HepG2 (cell line): ENCODE data around the gene HS3ST5.

Experiments
- GATAD1 ChIP-seq: IDR thresholded peaks from 2 replicates; pipeline ENCODE4 v1.6.1; 2016; ENCODE audit warnings: missing genetic modification reagents, missing compliant biosample characterization
- MBD4 ChIP-seq: IDR thresholded peaks from 2 replicates; pipeline ENCODE4 v1.6.1; 2012; ENCODE audit warnings: low read length, inconsistent platforms, borderline replicate concordance
- MTF1 ChIP-seq: sonication (generic); formaldehyde crosslinking; IDR thresholded peaks from 2 replicates; pipeline ENCODE4 v1.5.0; 2020; ENCODE audit warnings: missing genetic modification reagents
- POLR2A ChIP-seq, 2 experiments: IDR thresholded peaks; 2 replicates each; pipeline ENCODE4 v1.6.1; 2011; ENCODE audit warnings: low read depth in 2 of 2, low read length in 2 of 2, mild to moderate bottlenecking in 1 of 2, moderate library complexity in 1 of 2; ENCODE audit not compliant: insufficient read depth in 1 of 2
- SMAD1 ChIP-seq: sonication (generic); formaldehyde crosslinking; IDR thresholded peaks from 2 replicates; pipeline ENCODE4 v1.4.0; 2020; ENCODE audit warnings: missing genetic modification reagents, low read depth, mild to moderate bottlenecking, borderline replicate concordance
- ZC3H13 ChIP-seq: sonication (generic); formaldehyde crosslinking; IDR thresholded peaks from 2 replicates; pipeline ENCODE4 v1.8.1; 2023; ENCODE audit warnings: mild to moderate bottlenecking, missing genetic modification reagents, moderate library complexity
- ZNF530 ChIP-seq: sonication (generic); formaldehyde crosslinking; IDR thresholded peaks from 2 replicates; pipeline ENCODE4 v1.5.0; 2020; ENCODE audit warnings: low read depth, mild to moderate bottlenecking, missing genetic modification reagents
- ZNF547 ChIP-seq: sonication (generic); formaldehyde crosslinking; IDR thresholded peaks from 2 replicates; pipeline ENCODE4 v1.5.1; 2020; ENCODE audit warnings: mild to moderate bottlenecking, missing genetic modification reagents
- TF ChIP-seq, protein P1 (sequence below), 2 experiments: sonication (generic) in 1 of 2; formaldehyde crosslinking in 1 of 2; IDR thresholded peaks; 2 replicates each; pipeline versions ENCODE4 v1.4.0 to v1.6.1; 2018 to 2020; ENCODE audit warnings: missing genetic modification reagents in 2 of 2, borderline replicate concordance in 1 of 2, low read depth in 1 of 2, mild to moderate bottlenecking in 1 of 2, missing biosample characterization in 1 of 2
- TF ChIP-seq, protein P2 (sequence below): sonication (generic); formaldehyde crosslinking; IDR thresholded peaks from 2 replicates; pipeline ENCODE4 v1.4.0; 2020; ENCODE audit warnings: missing genetic modification reagents, borderline replicate concordance
- TF ChIP-seq, protein P3 (sequence below): sonication (generic); formaldehyde crosslinking; IDR thresholded peaks from 2 replicates; pipeline ENCODE4 v1.5.0; 2020; ENCODE audit warnings: mild to moderate bottlenecking, missing genetic modification reagents, moderate library complexity

DNA sequence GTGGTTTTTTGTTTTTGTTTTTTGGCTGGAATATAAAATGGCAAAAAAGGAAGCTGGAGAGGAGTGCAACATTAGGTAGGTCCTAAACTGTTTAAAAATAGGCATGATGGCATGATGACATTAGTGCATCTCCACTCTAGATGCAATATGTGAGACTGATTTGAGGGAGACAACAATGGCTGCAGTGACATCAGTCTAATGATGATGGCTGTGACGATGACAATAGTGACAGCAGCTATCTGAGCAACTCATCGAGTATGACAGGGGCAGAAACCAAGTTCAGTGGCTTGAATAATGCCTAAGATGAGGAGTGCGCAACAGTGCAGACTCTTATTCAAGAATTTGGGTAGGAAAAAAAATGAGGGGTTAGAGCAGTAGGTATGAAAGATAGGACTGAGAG, 82.0 kb downstream of the HS3ST5 start:
- TF ChIP-seq, protein P1, sequence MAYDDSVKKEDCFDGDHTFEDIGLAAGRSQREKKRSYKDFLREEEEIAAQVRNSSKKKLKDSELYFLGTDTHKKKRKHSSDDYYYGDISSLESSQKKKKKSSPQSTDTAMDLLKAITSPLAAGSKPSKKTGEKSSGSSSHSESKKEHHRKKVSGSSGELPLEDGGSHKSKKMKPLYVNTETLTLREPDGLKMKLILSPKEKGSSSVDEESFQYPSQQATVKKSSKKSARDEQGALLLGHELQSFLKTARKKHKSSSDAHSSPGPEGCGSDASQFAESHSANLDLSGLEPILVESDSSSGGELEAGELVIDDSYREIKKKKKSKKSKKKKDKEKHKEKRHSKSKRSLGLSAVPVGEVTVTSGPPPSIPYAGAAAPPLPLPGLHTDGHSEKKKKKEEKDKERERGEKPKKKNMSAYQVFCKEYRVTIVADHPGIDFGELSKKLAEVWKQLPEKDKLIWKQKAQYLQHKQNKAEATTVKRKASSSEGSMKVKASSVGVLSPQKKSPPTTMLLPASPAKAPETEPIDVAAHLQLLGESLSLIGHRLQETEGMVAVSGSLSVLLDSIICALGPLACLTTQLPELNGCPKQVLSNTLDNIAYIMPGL (CRISPR knock-in tag; IDR thresholded peaks at IDR 0.05; ENCODE audit: borderline replicate concordance in 1 of 2, low read depth in 1 of 2): no peak
- TF ChIP-seq MTF1 (CRISPR knock-in tag): no peak
- no peak for TF ChIP-seq MBD4
- TF ChIP-seq, protein P2, sequence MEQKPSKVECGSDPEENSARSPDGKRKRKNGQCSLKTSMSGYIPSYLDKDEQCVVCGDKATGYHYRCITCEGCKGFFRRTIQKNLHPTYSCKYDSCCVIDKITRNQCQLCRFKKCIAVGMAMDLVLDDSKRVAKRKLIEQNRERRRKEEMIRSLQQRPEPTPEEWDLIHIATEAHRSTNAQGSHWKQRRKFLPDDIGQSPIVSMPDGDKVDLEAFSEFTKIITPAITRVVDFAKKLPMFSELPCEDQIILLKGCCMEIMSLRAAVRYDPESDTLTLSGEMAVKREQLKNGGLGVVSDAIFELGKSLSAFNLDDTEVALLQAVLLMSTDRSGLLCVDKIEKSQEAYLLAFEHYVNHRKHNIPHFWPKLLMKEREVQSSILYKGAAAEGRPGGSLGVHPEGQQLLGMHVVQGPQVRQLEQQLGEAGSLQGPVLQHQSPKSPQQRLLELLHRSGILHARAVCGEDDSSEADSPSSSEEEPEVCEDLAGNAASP: no peak
- TF ChIP-seq, protein P3, sequence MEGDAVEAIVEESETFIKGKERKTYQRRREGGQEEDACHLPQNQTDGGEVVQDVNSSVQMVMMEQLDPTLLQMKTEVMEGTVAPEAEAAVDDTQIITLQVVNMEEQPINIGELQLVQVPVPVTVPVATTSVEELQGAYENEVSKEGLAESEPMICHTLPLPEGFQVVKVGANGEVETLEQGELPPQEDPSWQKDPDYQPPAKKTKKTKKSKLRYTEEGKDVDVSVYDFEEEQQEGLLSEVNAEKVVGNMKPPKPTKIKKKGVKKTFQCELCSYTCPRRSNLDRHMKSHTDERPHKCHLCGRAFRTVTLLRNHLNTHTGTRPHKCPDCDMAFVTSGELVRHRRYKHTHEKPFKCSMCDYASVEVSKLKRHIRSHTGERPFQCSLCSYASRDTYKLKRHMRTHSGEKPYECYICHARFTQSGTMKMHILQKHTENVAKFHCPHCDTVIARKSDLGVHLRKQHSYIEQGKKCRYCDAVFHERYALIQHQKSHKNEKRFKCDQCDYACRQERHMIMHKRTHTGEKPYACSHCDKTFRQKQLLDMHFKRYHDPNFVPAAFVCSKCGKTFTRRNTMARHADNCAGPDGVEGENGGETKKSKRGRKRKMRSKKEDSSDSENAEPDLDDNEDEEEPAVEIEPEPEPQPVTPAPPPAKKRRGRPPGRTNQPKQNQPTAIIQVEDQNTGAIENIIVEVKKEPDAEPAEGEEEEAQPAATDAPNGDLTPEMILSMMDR (CRISPR knock-in tag): no peak
- TF ChIP-seq ZNF547: no peak
- no peak for TF ChIP-seq ZC3H13 (CRISPR knock-in tag)
- TF ChIP-seq ZNF530 (CRISPR knock-in tag): no peak
- no peak for TF ChIP-seq POLR2A (IDR thresholded peaks at IDR 0.05; ENCODE audit: insufficient read depth in 1 of 2, low read depth in 2 of 2, low read length in 2 of 2)
- no peak for TF ChIP-seq GATAD1 (CRISPR knock-in tag)
- no peak for TF ChIP-seq SMAD1
